Dedifferentiated amniotic fluid mesenchymal stem cell (primary cell): ENCODE results near the gene SLC16A3.
A peak's percentile ranks its signal among the peaks of the same experiment; 100 is the strongest.

Source experiments
- DNase-seq: peaks from one replicate; pipeline ENCODE4 v3.0.0-alpha.2; 2016; ENCODE audit errors: extremely low spot score

SLC16A3 gene

GRCh38 chr17:82287013-82287867, 58.4 kb downstream of the SLC16A3 start:
- DNase-seq = no peak

DNA sequence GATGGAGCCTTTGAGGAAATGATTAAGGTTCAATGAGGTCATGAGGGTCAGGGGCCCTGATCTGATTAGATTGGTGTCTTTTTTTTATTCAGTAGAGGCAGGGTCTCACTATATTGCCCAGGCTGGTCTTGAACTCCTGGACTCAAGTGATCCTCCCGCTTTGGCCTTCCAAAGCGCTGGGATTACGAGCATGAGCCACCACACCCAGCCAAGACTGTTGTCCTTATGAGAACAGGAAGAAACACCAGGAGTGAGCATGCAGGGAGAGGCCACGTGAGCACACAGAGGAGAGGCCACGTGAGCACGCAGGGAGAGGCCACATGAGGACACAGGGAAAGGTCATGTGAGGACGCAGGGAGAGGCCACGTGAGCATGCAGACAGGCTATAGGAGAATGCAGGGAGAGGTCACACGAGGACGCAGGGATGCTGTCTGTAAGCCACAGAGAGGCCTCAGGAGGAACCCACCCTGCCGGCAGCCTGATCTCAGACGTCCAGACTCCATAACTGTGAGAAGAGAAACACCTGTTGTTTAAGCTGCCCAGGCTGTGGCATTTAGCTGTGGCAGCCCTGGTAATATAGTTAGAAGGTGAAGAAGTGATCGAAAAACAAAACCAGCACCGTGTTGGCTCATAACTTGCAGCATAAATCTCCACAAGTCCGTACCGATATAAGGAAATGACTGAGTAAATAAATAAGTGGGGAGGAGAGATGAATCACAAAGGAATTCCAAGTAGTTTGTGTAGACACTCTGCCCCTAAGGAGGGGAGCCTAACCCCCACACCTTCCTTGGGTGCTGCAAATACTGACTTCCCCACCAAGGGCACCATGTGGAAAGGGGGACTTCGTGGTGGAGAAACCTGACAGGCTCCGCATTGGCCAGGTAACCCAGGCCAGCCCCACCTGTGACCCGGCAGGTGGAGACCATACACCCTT, 59.3 kb downstream of the SLC16A3 start:
- peak; percentile 14 for DNase-seq
